ENCODE measurements around the gene RYK.
A peak's percentile ranks its signal among the peaks of the same experiment; 100 is the strongest.
"Not testable (repeated sequence)": the region's sequence is repeated elsewhere in the genome, so short reads cannot be mapped to it uniquely, and the experiment has no call there.

Gene RYK

DNA sequence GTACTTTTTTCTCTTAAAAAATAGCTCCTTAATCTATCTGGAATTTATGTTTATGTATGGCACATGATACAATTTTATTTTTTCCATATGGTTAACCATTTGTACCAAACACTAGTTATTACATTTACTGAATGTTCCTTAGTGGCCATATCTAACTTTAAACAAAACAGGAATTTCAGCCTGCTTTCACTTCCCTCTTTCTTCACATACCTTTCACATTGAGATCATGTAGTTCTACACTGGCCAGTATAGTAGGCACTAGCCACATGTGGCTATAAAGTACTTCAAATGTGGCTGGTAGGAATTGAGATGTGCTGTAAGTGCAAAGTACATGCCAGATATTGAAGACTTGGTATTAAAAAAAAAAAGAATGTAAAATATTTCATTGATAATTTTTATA is 4.7 kb upstream of the RYK start:
- DNase-seq (ENCODE audit: low read depth in 2 of 2), result no peak

DNA sequence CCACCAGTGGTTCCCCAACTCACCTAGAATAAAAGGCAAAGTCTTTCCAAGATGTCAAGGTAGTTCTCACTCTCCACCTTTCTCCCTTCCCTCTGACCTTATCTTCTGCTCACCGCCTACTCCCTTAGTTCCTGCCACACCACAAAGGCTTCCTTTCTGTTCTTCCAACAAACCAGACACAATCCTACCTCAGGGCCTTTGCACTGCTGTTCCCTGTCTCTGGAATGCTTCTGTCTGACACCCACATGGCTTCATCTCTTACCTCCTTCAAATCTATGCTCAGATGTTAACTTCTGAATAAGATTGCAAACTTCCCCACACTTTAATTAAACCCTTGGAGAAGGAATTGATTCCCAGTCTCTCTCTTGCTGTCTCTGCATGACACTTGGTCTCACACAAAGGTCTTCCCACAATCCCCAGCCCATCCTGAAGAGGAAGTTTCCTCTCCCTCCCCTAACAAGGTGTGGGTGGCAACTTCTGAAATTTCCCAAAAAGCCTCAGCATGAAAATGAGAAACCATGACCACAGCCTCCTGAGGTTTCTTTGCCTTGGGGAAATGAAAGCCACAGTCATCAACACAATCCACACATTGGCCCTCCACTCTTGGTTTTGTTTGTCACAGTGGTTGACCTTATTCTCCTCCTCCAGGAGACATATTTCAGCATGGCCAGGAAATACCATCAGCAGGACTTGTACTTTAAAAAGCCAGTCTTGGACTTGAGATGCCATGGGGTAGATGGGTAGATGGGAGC is 3.0 kb upstream of the RYK start:
- no peak for DNase-seq (ENCODE audit: low read depth in 2 of 2)

GRCh38 chr3:134252766-134253165 is 2.1 kb upstream of the RYK start:
- no peak for DNase-seq (ENCODE audit: low read depth in 2 of 2)

- no peak for DNase-seq (ENCODE audit: low read depth in 2 of 2)
Measured at GRCh38 chr3:134251731-134252391, 1.2 kb upstream of the RYK start.

DNA sequence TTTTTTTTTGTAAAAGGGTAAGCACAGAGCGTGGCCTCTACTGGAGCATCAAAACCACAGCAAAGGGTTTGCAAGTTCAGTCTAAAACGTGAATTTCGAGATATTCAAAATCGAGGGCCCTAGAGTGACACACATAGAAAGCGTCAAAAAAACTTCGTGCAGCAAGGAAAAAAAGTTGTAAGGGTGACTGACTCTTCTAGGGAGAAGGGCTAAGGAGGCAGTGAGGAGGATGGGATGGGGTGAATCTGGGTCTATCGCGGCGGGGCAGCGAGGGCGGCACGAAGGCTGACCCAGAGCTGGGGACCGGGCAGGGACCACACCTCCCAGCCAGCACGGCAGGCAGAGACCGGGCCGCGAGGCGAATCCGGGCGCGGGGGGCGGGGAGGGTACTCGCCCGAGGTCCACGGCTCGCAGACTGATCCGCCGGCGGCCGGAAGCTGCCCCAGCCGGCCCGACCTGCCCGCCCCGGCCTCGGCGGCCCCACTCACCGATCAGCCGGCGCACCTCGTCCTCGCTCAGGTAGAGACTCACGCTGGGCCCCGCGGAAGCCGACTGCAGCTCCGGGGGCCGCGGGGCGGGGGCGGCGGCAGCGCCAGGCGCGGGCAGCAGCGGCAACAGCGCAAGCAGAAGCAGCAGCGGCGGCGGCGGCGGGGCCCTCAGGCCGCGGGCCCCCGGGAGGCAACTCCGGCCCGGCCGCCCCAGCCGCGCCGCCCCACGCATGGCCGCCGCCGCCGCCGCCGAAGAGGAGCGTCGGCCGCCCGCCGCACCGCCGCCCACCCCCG is 533 bp downstream of the RYK start:
- peak; percentile 19 to 33 for DNase-seq (ENCODE audit: low read depth in 2 of 2)

DNA sequence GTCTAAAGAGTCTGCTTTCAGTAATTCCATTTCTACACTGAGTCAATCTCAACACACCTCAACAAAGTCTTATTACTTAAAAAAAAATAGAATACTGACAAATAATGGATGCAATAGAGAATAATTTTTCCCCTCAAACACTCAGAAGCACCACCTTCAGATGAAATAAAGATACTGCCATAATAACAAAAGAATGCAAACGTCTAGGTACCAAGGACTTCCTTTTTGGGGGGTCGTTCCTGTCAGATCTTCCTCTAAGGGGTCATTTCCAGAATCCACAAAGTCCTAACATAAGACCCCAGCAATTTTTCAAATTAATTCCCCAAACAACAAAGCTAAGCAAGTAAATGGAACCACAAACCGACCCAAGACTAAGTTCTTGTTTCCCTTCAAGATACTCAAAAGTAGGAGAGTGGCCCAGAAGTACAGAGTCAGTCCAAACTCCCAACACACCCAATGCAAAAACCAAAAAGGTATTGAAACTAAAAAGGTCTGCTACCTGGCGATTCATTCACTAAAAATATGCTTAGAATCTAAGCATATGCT is 1.3 kb downstream of the RYK start:
- DNase-seq (ENCODE audit: low read depth in 2 of 2), result no peak

GRCh38 chr3:134244921-134245320 is 5.7 kb downstream of the RYK start:
- no peak for DNase-seq (ENCODE audit: low read depth in 2 of 2)

- no peak for DNase-seq (ENCODE audit: low read depth in 2 of 2)
Measured at GRCh38 chr3:134242649-134243617, 7.7 kb downstream of the RYK start.

DNA sequence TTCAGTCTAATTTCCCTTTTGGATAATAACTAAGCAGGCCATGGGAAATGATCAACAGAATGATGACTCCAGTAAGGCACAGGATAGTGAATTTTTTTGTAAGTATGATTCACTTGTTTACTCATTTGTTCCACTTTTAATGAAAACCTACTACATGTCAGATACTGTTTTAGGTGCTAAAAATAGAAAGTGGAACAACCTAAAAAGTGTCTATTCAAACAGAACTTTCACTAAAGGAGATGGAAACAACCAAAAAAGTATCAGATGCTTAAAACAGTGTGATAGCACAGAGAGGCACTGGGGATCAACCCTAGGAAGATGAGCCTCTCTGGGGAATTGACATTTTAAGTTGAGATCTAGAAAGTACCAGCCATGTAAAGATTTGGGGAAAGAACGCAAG is 11.1 kb downstream of the RYK start:
- DNase-seq (ENCODE audit: low read depth in 2 of 2), result no peak

GRCh38 chr3:134237454-134238145 is 13.1 kb downstream of the RYK start:
- DNase-seq (ENCODE audit: low read depth in 2 of 2), result no peak

DNA sequence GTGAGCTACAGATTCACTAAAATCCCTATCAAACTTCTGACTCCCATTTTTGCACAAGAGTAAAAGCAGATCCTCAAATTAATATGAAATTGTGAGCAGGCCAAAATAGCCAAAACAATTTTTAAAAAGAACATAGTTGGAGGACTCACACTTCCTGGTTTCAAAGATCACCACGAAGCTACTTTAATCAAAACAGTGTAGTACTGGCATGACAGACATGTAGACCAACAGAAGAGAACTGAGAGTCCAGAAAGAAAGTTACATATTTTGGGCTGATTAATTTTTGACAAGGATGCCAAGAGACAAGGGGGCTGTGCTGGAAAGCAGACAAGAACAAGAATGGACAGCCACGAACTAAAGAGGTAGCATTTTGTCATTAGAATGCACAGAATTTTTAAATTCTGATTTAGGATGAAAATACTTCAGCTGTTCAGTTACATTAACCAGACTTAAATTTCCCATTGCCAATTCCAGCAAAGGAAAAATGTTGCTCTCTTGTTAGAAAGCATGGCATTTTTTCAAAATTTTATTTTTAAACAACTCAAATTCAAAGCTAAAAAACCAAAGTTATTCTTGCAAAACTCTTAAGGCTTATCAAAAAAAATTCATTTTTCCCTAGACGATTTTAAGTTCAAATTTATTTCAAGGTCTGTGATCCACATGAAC is 14.0 kb downstream of the RYK start:
- DNase-seq (ENCODE audit: low read depth in 2 of 2), result no peak

DNA sequence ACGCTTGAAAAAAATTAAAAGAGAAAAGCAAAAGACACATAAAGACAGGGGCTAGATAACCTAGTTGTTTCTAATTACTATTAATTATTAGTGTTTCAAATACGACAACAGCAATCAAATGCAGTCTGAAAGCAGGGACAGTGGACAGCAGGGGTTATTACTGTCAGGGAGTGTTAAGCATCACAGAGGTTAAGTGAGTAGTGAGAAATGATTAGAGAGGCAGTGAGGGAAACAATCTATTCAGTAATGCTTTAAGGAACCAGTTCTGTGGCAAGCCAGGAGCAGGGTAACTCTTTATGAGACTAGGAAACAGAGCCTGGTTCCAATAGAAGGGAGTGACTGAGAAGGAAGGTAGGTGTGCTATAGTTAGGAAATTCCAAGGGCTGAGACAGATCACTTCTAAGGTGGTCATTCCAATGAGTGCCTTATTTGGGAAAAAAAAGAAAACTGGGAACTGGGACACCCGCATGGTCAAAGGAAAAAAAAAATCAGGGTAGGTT is 15.0 kb downstream of the RYK start:
- DNase-seq (ENCODE audit: low read depth in 2 of 2), result no peak

GRCh38 chr3:134232951-134233350 is 17.7 kb downstream of the RYK start:
- no peak for DNase-seq (ENCODE audit: low read depth in 2 of 2)

GRCh38 chr3:134232151-134232550 is 18.5 kb downstream of the RYK start:
- DNase-seq (ENCODE audit: low read depth in 2 of 2), result no peak

DNA sequence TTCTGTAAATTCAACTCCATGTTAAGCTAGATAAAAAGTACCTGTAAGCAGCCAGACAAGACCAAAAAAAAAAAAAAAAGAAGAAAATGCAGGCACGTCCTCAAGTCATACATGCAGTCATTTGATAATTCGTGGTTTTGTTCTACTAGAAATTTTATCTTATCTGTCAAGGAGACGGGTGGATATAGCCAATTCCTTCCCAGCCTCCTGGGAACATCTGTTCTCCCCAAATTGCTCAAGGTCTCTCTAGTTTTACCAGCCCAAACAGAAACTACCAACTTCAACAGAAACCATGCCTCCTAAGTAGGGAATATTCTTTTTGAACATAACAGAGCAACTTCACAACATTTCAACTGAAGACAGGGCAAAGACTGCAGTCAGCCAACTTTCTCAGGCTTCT is 19.5 kb downstream of the RYK start:
- no peak for DNase-seq (ENCODE audit: low read depth in 2 of 2)

DNA sequence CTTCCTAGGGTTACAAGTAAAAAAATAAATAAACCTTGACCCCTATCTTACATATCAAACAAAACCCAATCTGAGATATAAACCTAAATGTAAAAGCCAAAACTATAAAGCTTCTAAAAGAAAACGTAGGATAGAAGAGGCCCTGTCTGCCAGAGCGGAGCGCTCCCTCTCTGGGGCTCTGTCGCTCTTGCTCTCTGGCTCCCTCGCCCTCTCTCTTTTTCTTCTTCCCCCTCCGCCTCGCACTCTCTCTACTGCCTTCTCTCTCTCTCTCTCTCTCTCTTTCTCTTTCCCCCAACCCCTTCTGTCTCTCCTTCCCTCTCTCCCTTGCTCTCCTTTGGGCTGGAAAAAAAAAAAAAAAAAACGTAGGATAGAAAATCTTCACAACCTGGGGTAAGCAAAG is 21.6 kb downstream of the RYK start:
- no peak for DNase-seq (ENCODE audit: low read depth in 2 of 2)

DNA sequence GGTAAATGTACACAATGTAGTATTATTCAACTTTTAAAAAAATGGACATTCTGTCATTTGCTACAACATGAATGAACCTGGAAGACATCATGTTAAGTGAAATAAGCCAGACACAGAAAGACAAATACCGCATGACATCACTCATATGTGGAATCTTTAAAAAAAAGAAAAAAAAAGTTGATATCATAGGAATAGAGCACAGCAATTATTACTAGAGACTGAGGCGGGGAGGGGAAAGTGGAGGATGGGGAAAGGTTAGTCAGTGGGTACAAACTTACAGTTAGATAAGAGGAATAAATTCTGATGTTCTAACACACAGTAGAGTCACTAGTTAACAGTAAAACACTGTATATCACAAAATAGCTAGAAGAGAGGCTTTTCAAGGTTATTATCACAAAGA is 22.2 kb downstream of the RYK start:
- no peak for DNase-seq (ENCODE audit: low read depth in 2 of 2)

GRCh38 chr3:134228035-134228434 is 22.6 kb downstream of the RYK start:
- no peak for DNase-seq (ENCODE audit: low read depth in 2 of 2)

- DNase-seq (ENCODE audit: low read depth in 2 of 2), result not testable (repeated sequence)
Measured at GRCh38 chr3:134224796-134225156, 25.9 kb downstream of the RYK start.

- no peak for DNase-seq (ENCODE audit: low read depth in 2 of 2)
Measured at GRCh38 chr3:134222835-134223234, 27.8 kb downstream of the RYK start.

Data from activated CD4-positive, alpha-beta T cell treated with anti-CD3 and anti-CD28 coated beads for 24 hours (primary cell).